Epidermal melanocyte (primary cell): ENCODE data around the gene KDM4C.
A peak's percentile ranks its signal among the peaks of the same experiment; 100 is the strongest.
"Not testable (repeated sequence)": the region's sequence is repeated elsewhere in the genome, so short reads cannot be mapped to it uniquely, and the experiment has no call there.

Source experiments
- DNase-seq: peaks from one replicate; pipeline ENCODE4 v3.0.0; 2011; ENCODE audit warnings: low spot score; ENCODE audit not compliant: insufficient read length

KDM4C gene

GRCh38 chr9:6764011-6764410 is 6.2 kb downstream of the KDM4C start:
- DNase-seq = no peak

DNA sequence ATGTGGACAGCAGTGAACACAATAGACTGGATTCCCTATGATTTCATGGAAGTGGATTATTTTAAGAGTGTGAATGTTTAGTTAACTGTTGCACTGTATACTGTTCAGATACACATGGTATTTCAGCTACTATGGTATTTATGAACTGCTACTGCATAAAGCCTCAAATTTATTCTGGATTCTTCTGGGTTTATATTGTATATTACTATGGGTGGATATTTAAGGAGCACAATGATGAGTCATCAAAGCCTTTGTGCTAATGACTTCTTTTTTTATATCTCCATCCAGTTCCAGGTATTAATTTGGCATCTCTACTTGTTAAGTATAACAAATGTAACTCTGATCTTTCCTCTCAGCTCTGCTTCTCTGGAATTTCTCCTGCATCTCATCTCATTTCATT is 6.8 kb downstream of the KDM4C start:
- no peak for DNase-seq

GRCh38 chr9:6764950-6765349 is 7.2 kb downstream of the KDM4C start:
- DNase-seq = no peak

DNA sequence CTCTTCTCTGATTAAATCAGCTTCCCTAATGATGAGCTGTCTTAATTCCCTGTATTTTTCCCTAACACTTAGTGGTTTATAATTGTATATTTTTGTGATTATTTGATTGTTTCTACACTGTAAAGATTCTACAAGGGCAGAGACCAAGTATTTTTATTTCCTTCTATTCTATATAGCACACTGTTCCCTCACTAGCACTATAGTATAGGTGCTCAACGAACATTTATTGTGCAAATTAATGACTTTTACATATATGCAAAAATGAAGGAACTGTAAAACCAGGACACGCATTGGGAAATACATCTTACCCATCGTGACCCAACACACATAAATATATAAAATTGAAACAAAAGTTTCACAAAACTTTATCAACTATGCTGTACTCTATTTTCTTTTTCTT is 7.6 kb downstream of the KDM4C start:
- no peak for DNase-seq

GRCh38 chr9:6766606-6767005 is 8.8 kb downstream of the KDM4C start:
- DNase-seq = no peak

DNA sequence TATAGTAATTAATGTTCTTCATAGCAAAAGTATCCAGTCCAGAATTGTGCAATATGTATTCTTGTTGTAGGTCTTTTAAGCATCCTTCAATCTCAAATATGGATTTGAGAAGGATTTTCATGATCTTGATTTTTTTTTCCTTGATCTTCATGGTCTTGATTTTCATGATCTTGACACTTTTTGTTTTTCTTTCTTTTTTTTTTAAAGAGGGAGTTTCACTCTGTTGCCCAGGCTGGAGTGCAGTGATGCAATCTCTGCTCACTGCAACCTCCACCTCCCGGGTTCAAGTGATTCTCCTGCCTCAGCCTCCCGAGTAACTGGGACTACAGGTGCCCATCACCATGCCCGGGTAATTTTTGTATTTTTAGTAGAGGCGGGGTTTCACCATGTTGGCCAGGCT is 10.8 kb downstream of the KDM4C start:
- DNase-seq = not testable (repeated sequence)

DNA sequence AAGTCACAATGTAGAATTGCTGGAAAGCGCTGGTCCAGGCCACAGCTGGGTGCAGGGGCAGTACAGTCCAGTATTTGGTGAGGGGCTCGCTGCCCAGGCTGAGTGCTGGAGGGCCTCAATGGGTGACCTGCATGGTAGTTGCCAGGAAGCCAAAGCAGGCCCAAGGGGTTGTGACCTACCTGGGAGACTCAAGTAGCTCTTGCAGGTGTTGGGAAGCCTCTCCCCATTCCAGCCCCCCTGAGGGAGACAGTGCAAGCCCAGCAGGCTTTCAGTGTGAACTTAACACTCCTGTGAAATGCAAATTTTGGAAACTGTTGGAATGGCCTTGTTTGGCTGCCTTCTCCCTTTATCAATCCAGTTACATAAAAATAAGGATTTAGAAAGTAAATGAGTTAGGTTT is 13.9 kb downstream of the KDM4C start:
- no peak for DNase-seq

DNA sequence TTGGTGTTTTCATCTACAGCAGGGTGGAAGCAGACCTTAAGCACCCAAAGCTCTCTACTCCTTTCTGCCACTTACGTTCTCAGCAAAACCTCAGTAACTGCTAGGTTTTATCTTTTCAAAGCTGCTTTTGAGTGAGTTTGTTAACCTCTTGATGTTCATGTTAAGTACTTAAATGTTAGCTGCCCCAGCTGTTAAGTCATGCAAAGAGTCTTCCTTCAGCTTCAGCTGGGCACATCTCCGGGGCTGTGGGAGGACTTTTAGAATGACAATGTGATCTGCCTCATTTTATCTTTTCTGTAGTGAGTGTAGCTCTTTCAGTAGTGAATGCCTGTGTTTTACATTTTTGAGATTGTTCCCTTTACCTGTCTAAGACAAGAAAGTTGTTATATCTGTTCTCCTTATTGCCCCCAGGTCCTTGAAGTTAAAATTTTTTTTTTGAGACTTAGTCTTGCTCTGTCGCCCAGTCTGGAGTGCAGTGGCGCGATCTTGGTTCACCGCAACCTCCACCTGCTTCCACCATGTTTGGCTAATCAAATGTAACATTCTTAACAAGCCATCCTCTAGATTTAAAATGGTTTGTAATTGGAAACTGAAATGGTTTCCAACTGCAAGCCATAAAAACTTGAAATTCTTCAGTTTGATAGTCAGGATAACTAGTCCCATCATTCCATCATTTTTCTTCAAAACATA is 19.6 kb downstream of the KDM4C start:
- DNase-seq = no peak

- no peak for DNase-seq
Measured at GRCh38 chr9:6779417-6780241, 21.9 kb downstream of the KDM4C start.

DNA sequence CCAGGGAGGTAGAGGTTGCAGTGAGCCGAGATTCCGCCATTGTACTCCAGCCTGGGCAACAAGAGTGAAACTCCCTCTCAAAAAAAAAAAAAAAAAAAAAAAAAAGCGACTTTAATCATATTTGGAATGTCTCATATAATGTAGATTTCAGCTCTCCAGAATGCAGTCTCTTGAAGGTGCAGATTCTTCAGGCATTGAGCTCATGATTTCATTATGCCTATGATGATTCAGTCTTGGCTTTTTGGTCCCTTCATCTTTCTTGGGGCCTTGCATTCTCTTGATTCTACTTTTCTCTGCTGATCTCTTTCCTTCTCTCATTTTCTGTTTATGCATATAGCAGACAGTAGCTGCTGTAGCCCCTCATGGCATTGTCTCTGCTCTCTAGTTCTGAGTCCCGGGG is 22.9 kb downstream of the KDM4C start:
- DNase-seq = no peak

- DNase-seq = peak; percentile 27
Measured at GRCh38 chr9:6781476-6781875, 23.7 kb downstream of the KDM4C start.

DNA sequence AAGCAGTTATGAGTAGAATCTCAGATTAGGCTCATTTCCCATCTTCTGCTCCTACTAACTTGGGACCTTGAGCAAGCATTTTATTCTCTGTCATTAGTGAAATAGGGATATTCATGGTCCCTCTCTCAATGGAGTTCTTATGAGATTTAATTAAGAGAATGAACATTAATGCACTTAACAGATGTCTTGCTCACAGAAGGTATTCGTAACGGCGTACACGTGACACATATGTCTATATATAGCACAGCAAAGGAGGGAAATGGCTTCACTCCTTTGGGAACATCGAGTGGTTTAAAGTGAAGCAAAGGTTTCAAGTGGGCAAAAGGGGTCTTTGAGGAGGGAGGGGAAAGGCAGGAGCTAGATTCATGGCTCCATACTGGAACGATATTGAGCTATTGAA is 24.6 kb downstream of the KDM4C start:
- no peak for DNase-seq

- no peak for DNase-seq
Measured at GRCh38 chr9:6782981-6783380, 25.2 kb downstream of the KDM4C start.

GRCh38 chr9:6783753-6784152 is 26.0 kb downstream of the KDM4C start:
- no peak for DNase-seq

DNA sequence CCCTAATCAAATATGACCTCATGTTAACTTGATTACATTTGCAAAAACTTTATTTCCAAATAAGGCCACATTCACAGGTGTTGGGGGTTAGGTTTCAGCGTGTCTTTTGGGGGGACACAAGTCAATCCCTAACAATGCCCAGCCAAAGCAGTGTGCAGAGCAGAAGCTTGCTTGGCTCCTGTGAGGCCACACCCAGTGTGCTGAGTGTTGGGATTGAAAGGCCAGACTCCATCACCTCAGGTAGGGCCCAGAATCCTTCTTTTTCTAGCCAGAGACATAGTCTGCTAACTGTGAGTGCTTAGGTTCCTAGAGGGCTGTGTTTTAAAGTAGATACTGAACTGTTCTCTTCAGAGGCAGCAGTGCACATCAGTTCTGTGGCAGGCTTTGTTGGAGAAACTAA is 27.9 kb downstream of the KDM4C start:
- no peak for DNase-seq

GRCh38 chr9:6787793-6788161 is 30.0 kb downstream of the KDM4C start:
- no peak for DNase-seq

DNA sequence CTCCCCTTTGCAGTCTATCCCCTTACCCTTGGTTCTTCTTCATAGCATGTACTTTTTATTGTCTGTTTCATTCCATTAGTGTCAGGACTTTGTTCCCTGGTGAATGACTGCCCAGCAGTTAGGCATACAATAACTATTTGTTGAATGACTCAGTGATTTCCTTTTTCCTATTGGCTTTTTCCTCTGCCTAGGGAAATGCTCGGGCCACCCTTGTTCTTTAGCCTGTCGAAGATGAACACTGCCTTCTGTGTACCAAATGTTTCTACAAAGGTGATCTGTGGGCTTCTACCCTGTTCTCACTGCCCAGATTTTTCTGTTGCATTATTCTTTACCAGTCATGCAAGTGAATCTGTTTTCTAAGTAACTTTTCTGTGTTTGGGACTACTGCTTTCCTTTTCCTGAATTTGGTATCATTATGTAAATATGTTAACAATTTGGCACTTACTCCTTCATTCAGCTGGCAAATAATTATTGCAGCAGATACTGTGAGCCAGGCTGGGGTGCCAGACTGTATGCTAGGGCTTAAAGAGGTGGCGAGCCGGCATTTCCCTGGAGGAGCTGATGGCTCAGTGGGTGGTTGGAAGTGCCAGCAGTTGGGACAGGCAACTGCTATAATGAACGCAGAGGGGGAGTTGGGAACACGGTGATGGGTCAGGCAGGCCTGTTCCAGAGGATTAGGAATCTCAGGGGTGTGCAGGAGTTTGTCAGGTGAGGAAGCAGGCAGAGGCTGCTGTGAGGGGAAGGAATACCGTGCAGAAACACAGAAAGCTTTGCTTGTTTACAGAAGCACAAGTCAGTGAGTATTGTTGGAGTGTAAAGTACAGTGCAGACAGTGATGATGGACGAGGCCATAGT is 30.6 kb downstream of the KDM4C start:
- DNase-seq = peak; percentile 24

DNA sequence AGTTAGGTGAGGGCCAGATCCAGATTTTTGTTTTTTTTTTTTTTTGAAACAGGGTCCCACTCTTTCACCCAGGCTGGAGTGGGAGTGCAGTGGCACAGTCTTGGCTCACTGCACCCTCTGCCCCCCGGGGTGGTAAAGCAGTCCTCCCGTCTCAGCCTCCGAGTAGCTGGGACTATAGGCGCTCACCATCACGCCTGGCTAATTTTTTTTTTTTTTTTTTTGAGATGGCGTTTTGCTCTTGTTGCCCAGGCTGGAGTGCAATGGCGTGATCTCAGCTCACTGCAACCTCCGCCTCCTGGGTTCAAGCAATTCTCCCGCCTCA is 31.2 kb downstream of the KDM4C start:
- not testable (repeated sequence) for DNase-seq

DNA sequence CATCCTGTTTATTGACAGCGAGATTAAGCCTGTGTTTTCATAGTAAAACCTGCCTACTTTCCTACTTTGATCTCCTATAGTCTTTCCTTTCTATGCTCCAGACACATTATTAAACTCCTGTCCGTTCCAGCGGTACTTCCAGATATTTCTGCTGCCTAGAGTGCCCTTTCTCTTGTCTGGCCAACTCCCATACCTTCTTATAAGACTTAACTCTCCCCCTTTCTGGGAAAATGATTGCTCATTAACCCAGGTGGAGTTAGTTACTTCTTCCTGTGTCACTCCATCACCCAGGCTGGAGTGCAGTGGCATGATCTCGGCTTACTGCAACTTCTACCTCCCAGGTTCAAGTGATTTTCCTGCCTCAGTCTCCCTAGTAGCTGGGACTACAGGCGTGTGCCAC is 33.1 kb downstream of the KDM4C start:
- no peak for DNase-seq

- no peak for DNase-seq
Measured at GRCh38 chr9:6793203-6793602, 35.4 kb downstream of the KDM4C start.

GRCh38 chr9:6794936-6795335 is 37.2 kb downstream of the KDM4C start:
- DNase-seq = no peak

DNA sequence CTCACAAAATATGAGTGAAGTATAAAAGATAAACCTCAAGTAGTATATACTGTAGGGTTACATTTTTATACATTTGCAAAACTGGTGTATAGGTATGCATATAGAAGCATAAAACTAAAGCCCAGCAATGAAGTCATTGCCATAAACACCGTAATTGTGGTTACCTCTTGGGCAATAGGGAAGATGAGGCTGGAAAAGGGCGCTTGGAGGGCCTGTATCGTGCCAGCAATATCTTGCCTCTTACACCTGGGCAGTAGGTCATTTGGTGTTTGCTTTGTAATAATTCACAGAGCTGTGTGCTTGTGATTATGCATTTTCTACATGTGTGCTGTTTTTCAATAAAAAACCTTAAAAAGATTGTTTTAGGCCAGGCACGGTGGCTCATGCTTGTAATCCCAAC is 45.2 kb downstream of the KDM4C start:
- DNase-seq = no peak
